HFF-Myc (cell line): ENCODE data around the gene SLC49A3.

Source experiments
- DNase-seq: peaks from one replicate; pipeline ENCODE4 v3.0.0-alpha.2; 2011; ENCODE audit warnings: low read depth; ENCODE audit errors: extremely low read depth
- H3K4me3 ChIP-seq: replicated peaks from 2 replicates; pipeline ENCODE4 v1.5.1; 2011; ENCODE audit warnings: low read depth, mild to moderate bottlenecking, control low read depth, low read length
- TF ChIP-seq, protein P1 (sequence below): IDR thresholded peaks from 2 replicates; pipeline ENCODE4 v1.5.1; 2012; ENCODE audit warnings: mild to moderate bottlenecking, low read depth, low read length, control low read depth; ENCODE audit errors: missing control alignments

The SLC49A3 gene

DNA sequence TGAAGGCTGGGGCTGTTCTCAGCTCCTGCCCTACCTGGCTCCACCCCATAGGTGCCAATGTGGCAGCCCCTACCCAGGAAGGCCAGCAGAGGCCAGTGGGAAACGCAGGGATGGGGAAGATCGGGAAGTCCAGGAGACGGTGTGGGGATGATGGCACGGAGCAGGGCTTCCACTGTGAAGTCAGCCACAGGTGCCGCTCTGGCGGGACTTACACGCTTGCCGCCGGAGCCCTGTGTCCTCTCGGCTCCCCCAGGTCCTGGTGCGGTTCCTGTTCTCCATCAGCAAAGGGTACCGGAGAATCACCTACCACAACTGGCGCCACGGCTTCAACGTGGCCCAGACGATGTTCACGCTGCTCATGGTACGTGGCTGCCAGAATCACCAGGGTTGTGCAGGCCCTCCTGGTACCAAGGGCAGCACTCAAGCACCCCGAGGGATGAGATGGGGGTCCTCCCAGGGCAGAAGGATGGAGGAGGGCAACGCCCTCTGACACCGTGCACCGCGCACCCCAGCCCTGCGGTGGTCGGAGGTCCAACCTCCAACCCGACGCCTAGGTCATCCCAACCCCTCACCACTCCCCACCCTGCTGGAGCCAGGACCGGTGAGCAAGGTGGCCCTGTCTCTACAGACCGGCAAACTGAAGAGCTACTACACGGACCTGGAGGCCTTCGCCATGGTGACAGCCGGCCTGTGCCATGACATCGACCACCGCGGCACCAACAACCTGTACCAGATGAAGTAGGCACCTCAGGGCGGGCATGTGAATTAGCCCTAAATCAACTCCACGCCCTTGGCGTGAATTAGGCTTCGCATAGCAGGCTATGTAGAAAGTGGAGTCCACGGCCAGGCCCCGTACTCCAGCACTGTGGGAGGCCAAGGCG lies 26.8 kb downstream of the SLC49A3 start:
- TF ChIP-seq, protein P1, sequence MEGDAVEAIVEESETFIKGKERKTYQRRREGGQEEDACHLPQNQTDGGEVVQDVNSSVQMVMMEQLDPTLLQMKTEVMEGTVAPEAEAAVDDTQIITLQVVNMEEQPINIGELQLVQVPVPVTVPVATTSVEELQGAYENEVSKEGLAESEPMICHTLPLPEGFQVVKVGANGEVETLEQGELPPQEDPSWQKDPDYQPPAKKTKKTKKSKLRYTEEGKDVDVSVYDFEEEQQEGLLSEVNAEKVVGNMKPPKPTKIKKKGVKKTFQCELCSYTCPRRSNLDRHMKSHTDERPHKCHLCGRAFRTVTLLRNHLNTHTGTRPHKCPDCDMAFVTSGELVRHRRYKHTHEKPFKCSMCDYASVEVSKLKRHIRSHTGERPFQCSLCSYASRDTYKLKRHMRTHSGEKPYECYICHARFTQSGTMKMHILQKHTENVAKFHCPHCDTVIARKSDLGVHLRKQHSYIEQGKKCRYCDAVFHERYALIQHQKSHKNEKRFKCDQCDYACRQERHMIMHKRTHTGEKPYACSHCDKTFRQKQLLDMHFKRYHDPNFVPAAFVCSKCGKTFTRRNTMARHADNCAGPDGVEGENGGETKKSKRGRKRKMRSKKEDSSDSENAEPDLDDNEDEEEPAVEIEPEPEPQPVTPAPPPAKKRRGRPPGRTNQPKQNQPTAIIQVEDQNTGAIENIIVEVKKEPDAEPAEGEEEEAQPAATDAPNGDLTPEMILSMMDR, result no peak
- DNase-seq, result no peak
- no peak overlapping the region for H3K4me3 ChIP-seq

DNA sequence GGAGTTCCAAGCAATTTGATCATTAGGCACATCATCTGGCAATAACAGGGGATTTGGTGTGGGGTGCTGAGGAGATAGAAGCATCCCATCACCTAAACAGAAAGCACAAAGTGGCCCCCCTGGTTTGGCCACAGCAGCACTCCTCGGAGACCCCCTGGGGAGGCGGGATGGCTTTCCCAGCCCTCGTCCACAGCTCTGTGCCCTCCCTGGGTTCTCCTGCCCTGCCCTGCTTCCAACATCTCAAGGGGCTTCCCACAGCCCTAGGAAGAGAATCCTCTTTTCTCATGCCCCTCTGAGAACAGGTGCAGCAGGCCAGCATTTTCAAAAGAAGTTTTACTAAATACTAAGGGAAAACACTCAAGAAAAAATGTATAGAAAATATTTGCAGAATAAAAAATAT lies 27.7 kb downstream of the SLC49A3 start:
- TF ChIP-seq, protein P1, result no peak
- H3K4me3 ChIP-seq, result no peak overlapping the region
- DNase-seq, result no peak

DNA sequence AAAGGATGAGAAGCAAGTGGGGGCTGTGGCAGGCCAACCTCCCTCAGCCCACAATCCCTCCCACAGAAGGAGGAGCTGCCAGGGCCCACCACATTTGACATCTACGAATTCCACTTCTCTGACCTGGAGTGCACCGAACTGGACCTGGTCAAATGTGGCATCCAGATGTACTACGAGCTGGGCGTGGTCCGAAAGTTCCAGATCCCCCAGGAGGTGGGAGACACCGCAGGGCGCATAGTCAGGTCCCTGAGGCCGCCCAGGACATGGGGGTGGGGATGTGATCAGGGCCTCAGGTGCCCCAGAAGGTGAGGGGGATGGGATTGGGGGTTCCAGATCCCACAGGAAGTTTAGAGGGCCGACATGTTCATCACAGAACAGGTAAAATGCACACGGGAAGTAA lies 28.6 kb downstream of the SLC49A3 start:
- no peak for DNase-seq
- no peak overlapping the region for H3K4me3 ChIP-seq
- TF ChIP-seq, protein P1, result no peak

DNA sequence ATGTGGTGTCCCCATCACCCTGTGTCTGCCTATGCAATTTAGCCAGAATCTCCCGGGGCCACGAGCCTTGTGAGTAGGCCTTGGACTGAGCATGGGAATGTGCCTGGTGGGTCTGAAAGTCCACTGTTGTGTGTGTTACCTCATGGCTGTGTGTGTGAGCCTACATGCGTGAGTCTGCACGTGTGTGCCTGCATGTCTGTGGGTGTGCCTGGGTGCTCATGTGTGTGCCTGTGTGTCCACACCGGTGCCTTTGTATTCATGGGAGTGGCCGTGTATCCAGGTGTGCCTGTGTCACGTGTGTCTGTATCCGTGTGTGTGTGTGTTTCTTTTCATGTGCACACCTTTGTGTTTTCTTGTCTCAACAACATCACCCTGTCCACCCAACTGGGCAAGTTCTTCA lies 29.1 kb downstream of the SLC49A3 start:
- no peak for DNase-seq
- TF ChIP-seq, protein P1, result no peak
- H3K4me3 ChIP-seq, result no peak overlapping the region

DNA sequence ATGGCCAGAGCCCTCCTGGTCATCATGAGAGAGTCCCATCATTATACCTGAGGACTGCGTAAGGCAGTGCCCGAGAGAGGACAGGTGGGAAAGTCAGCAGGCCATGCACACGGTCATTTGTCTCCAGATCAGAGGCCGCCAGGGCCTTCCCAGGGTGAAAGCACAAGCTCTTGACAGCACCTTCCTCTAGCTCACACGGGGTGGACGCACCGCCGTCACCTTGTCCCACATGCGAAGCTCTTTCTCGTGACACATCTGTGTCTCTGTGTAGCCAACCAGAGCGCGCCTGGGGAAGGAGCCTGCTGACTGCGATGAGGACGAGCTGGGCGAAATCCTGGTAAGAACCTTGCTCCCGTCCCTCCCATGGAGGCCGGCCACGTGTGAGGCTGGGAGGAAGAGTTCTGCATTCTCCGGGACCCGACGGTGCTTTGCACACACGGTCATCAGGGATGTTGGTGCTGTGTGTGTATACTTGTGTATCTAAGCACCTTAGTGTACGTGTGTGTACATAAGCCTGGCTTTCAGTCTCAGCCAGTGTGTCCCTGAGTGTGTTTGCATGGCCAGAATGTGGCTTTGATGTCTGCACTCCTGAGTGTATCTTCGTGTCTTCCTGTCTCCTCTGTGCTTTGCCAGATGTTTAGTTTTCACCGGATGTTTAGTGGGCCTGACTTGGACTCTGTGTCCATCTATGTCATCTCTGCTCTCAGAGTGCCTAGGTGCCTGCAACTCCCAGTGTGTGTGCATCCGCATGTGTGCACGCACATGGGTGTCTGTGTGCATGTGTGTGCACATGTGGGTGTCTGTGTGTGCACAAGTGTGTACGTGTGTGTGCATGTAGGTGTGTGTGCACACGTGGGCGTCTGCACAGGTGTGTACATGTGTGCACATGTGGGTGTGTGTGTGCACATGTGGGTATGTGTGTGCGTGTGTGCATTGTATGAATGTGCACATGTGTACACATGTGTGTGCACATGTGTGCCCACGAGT lies 30.0 kb downstream of the SLC49A3 start:
- H3K4me3 ChIP-seq, result no peak overlapping the region
- TF ChIP-seq, protein P1, result no peak
- DNase-seq, result no peak

DNA sequence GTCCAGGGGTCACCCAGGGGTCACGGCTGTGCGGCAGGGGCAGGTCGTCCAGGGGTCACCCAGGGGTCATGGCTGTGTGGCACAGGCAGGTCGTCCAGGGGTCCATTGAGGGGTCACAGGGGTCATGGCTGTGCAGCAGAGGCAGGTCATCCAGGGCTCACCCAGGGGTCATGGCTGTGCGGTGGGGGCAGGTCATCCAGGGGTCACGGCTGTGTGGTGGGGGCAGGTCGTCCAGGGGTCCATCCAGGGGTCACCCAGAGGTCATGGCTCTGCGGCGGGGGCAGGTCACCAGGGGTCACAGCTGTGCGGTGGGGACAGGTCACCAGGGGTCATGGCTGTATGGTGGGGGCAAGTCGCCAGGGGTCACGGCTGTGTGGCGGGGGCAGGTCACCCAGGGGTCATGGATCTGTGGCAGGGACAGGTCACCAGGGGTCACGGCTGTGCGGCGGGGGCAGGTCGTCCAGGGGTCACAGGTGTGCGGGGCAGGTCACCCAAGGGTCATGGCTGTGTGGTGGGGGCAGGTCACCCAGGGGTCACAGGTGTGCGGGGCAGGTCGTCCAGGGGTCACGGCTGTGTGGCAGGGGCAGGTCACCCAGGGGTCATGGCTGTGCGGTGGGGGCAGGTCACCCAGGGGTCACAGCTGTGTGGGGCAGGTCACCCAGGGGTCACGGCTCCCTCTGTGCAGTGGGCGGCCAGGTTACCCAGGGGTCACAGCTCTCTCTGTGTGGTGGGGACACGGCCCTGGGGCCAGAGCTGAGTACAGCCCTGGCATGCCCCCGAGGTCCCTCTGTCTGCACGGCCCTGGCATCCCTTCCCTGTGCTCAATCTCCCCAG lies 30.9 kb downstream of the SLC49A3 start:
- TF ChIP-seq, protein P1, result no peak
- H3K4me3 ChIP-seq, result no peak overlapping the region
- DNase-seq, result no peak
